ENCODE data around the gene WDR90.
A peak's percentile ranks its signal among the peaks of the same experiment; 100 is the strongest.

Gene WDR90

DNA sequence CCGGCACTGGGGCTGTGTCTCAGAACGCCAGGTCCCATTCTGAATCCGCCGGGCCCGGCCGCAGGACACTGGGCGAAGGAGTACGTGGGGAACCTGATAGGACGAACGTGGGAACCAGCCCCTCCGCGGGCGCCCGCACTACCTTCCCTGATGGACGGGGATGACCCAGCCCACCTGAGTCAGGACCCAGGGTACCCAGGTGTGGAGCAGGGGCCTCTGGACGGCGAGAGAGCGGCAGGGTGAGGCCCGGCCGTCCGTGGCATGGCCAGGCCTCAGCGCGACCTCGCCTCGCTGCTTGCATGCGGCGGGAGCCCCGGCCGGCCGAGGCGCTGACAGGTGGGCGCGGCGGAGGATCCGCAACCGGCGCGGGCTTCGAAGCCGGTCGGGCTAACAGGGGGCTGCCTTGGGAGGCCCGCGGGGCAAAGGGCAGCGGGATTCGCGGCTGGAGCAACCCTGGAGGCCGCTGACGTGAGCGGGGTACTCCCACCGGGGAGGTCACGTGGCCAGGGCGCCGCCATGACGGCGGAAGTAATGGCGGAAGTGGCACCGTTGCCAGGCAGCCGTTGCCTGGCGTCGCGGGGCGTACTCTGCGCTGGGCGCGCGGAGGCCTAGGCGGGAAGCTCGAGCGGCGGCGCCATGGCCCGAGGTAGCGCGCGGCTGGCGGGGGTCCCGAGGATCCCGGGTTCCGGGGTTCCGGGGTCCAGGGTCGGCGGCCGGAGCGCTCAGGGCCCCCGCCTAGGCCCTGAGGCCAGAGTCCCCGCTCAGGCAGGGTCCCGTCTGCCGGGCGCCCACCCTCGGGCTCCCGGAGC, at the start of gene WDR90:
TSS of gene WDR90 (plus strand) at position 585 of the 809 bp plus-strand sequence. CDS start at position 637, 52 bp downstream.
- peak within 1 kb of the TSS; percentile 61 for H3K4me3 ChIP-seq (ENCODE audit: low read depth, low read length)
- TF ChIP-seq, protein P1, sequence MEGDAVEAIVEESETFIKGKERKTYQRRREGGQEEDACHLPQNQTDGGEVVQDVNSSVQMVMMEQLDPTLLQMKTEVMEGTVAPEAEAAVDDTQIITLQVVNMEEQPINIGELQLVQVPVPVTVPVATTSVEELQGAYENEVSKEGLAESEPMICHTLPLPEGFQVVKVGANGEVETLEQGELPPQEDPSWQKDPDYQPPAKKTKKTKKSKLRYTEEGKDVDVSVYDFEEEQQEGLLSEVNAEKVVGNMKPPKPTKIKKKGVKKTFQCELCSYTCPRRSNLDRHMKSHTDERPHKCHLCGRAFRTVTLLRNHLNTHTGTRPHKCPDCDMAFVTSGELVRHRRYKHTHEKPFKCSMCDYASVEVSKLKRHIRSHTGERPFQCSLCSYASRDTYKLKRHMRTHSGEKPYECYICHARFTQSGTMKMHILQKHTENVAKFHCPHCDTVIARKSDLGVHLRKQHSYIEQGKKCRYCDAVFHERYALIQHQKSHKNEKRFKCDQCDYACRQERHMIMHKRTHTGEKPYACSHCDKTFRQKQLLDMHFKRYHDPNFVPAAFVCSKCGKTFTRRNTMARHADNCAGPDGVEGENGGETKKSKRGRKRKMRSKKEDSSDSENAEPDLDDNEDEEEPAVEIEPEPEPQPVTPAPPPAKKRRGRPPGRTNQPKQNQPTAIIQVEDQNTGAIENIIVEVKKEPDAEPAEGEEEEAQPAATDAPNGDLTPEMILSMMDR (IDR thresholded peaks at IDR 0.05; ENCODE audit: low read depth, low read length, missing control alignments), result no peak
- DNase-seq (ENCODE audit: low read depth), result peak; percentile 62
- in situ Hi-C loops (cut with HindIII; ENCODE audit: low sequenced_read_pairs), result no loop called here

DNA sequence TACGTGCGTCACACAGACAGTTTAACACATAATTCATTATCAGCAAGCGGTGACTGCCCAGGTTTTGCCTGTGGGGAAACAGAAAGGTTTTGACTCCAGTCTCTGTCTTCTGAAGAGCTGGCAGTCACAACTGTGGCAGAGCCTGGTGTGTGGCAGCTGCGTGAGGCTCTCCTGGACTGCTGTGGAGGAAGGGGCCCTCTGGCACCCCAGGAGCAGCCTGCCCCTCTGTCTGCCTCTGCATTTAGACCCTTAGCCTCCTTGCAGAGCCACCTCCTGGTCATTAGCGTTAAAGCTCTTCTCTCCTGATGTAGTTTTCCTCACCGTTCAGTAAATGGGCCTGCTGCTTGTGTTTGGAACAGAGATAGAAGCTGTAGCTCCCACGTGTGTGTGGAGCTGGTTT, 48.4 kb upstream of the WDR90 start:
- DNase-seq (ENCODE audit: low read depth), result no peak
- in situ Hi-C loops (cut with HindIII; ENCODE audit: low sequenced_read_pairs), result no loop called here
- TF ChIP-seq, protein P1 (IDR thresholded peaks at IDR 0.05; ENCODE audit: low read depth, low read length, missing control alignments), result peak; percentile 50
- H3K4me3 ChIP-seq (ENCODE audit: low read depth, low read length), result no peak overlapping the region

DNA sequence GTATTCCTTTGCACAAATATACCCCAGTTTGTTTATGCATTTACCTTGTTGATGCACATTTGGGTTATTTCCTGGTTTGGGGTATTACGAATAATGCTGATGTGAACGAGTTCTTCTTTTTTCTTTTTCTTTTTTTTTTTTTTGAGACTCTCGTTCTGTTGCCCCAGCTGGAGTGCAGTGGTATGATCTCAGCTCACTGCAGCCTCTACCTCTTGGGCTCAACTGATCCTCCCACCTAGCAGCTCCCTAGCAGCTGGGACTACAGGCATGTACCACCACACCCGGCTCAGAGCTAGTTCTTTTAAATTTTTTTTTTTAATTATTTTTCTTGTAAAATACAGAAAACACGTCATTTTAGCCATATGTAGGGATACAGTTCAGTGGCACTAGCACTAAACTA, 45.2 kb upstream of the WDR90 start:
- TF ChIP-seq, protein P1 (IDR thresholded peaks at IDR 0.05; ENCODE audit: low read depth, low read length, missing control alignments), result no peak
- no peak overlapping the region for H3K4me3 ChIP-seq (ENCODE audit: low read depth, low read length)
- no peak for DNase-seq (ENCODE audit: low read depth)
- in situ Hi-C loops (cut with HindIII; ENCODE audit: low sequenced_read_pairs), result no loop called here

DNA sequence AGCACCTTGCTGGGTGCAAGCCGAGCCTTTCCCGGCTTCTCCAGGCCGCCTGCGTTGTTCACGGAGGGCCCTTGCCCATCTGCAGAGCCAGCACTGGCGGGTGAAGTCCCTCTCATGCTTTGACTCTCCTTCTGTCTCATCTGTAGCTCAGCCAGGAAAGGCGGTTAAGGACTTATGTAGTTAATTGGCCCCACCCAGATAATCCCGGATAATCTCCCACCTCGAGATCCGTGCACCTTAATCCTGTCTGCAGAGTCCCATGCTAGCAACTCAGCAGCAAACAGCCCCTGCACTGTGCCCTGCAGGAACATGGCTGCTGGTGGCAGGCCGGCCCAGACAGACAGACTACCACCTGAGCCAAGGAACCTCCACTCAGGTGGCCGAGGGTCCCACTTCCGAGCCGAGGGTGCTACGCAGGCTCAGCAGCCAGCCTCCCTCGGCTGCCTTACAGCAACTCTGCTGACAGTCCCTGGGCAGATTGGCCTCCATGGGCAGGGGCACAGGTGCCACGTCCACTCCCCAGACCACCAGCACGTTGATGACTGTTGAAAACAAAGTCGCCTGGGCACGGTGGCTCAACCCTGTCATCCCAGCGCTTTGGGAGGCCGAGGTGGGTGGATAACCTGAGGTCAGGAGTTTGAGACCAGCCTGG, 42.4 kb upstream of the WDR90 start:
- no peak for DNase-seq (ENCODE audit: low read depth)
- no peak overlapping the region for H3K4me3 ChIP-seq (ENCODE audit: low read depth, low read length)
- TF ChIP-seq, protein P1 (IDR thresholded peaks at IDR 0.05; ENCODE audit: low read depth, low read length, missing control alignments), result no peak
- in situ Hi-C loops (cut with HindIII; ENCODE audit: low sequenced_read_pairs), result no loop called here

DNA sequence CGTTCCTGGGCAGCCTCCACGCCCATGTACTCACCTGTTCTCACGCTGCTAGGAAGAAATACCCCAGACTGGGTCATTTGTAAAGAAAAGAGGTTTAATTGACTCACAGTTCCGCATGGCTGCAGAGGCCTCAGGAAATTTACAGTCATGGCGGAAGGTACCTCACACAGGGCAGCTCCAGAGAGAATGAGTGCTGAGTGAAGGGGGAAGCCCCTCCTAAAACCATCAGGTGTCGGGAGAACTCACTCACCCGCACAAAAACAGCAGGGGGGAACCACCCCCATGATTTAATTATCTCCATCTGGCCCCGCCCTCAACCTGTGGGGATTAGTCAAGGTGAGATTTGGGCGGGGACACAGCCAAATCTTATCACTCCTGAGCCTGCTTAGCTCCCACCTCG, 41.1 kb upstream of the WDR90 start:
- TF ChIP-seq, protein P1 (IDR thresholded peaks at IDR 0.05; ENCODE audit: low read depth, low read length, missing control alignments), result no peak
- in situ Hi-C loops (cut with HindIII; ENCODE audit: low sequenced_read_pairs), result no loop called here
- no peak overlapping the region for H3K4me3 ChIP-seq (ENCODE audit: low read depth, low read length)
- DNase-seq (ENCODE audit: low read depth), result no peak

DNA sequence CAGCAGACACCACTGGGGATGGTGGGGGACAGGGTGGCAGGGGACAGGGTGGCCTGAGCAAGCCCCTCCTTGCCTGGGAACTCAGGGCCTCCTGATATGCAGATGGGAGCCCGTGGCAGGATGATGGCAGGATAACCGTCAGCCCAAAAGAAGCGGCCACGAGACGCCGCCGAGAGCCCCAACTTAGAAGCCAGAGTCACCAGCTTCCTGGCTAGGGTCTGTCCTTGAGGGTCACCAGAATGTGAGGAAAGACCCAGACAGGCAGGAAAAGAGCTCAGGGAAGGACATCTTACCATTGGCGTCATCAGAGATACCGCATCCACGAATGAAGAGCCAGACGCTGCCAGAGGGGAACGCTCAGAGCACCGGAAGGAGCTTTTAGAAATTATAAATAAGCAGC, 39.8 kb upstream of the WDR90 start:
- no peak overlapping the region for H3K4me3 ChIP-seq (ENCODE audit: low read depth, low read length)
- TF ChIP-seq, protein P1 (IDR thresholded peaks at IDR 0.05; ENCODE audit: low read depth, low read length, missing control alignments), result no peak
- in situ Hi-C loops (cut with HindIII; ENCODE audit: low sequenced_read_pairs), result no loop called here
- no peak for DNase-seq (ENCODE audit: low read depth)

All from astrocyte of the cerebellum (primary cell).